Measurements from ENCODE around the gene OAS2.

GRCh38 chr12:112939761-112940381, 38.4 kb upstream of the OAS2 start:
- TF ChIP-seq EP300 (IDR thresholded peaks at IDR 0.05; ENCODE audit: low read length) (no peak), ZNF282 (CRISPR knock-in tag; IDR thresholded peaks at IDR 0.05) (no peak), KAT8 (IDR thresholded peaks at IDR 0.05; ENCODE audit: low read depth) (no peak), C11orf30 (IDR thresholded peaks at IDR 0.05; ENCODE audit: low read depth) (no peak), FOS (IDR thresholded peaks at IDR 0.05; ENCODE audit: extremely low read depth, insufficient read length) (no peak), GTF2F1 (IDR thresholded peaks at IDR 0.05; ENCODE audit: low read depth, low read length) (no peak), TEAD4 (IDR thresholded peaks at IDR 0.05; ENCODE audit: low read length) (no peak), TEAD4 (CRISPR knock-in tag; IDR thresholded peaks at IDR 0.05; ENCODE audit: borderline replicate concordance) (no peak), PCBP2 (IDR thresholded peaks at IDR 0.05; ENCODE audit: low read depth, low read length, poor library complexity, severe bottlenecking) (no peak), PHF20 (IDR thresholded peaks at IDR 0.05; ENCODE audit: partially characterized antibody) (no peak), BHLHE40 (IDR thresholded peaks at IDR 0.05; ENCODE audit: low read length) (no peak), CBFB (CRISPR knock-in tag; IDR thresholded peaks at IDR 0.05) (no peak), CEBPB (tag; IDR thresholded peaks at IDR 0.05) (no peak)
- TF ChIP-seq, protein P1, sequence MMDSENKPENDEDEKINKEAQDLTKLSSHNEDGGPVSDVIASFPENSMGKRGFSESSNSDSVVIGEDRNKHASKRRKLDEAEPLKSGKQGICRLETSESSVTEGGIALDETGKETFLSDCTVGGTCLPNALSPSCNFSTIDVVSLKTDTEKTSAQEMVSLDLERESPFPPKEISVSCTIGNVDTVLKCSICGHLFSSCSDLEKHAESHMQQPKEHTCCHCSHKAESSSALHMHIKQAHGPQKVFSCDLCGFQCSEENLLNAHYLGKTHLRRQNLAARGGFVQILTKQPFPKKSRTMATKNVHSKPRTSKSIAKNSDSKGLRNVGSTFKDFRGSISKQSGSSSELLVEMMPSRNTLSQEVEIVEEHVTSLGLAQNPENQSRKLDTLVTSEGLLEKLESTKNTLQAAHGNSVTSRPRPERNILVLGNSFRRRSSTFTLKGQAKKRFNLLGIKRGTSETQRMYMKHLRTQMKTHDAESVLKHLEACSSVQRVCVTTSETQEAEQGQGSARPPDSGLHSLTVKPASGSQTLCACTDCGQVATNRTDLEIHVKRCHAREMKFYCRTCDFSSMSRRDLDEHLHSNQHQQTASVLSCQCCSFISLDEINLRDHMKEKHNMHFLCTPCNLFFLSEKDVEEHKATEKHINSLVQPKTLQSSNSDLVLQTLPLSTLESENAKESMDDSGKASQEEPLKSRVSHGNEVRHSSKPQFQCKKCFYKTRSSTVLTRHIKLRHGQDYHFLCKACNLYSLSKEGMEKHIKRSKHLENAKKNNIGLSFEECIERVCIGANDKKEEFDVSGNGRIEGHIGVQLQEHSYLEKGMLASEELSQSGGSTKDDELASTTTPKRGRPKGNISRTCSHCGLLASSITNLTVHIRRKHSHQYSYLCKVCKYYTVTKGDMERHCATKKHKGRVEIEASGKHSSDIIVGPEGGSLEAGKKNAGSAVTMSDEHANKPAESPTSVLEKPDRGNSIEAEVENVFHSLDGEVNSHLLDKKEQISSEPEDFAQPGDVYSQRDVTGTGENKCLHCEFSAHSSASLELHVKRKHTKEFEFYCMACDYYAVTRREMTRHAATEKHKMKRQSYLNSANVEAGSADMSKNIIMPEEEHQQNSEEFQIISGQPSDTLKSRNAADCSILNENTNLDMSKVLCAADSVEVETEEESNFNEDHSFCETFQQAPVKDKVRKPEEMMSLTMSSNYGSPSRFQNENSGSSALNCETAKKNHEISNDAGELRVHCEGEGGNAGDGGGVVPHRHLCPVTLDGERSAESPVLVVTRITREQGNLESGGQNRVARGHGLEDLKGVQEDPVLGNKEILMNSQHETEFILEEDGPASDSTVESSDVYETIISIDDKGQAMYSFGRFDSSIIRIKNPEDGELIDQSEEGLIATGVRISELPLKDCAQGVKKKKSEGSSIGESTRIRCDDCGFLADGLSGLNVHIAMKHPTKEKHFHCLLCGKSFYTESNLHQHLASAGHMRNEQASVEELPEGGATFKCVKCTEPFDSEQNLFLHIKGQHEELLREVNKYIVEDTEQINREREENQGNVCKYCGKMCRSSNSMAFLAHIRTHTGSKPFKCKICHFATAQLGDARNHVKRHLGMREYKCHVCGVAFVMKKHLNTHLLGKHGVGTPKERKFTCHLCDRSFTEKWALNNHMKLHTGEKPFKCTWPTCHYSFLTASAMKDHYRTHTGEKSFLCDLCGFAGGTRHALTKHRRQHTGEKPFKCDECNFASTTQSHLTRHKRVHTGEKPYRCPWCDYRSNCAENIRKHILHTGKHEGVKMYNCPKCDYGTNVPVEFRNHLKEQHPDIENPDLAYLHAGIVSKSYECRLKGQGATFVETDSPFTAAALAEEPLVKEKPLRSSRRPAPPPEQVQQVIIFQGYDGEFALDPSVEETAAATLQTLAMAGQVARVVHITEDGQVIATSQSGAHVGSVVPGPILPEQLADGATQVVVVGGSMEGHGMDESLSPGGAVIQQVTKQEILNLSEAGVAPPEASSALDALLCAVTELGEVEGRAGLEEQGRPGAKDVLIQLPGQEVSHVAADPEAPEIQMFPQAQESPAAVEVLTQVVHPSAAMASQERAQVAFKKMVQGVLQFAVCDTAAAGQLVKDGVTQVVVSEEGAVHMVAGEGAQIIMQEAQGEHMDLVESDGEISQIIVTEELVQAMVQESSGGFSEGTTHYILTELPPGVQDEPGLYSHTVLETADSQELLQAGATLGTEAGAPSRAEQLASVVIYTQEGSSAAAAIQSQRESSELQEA (IDR thresholded peaks at IDR 0.05; ENCODE audit: low read depth): no peak
- TF ChIP-seq, protein P2, sequence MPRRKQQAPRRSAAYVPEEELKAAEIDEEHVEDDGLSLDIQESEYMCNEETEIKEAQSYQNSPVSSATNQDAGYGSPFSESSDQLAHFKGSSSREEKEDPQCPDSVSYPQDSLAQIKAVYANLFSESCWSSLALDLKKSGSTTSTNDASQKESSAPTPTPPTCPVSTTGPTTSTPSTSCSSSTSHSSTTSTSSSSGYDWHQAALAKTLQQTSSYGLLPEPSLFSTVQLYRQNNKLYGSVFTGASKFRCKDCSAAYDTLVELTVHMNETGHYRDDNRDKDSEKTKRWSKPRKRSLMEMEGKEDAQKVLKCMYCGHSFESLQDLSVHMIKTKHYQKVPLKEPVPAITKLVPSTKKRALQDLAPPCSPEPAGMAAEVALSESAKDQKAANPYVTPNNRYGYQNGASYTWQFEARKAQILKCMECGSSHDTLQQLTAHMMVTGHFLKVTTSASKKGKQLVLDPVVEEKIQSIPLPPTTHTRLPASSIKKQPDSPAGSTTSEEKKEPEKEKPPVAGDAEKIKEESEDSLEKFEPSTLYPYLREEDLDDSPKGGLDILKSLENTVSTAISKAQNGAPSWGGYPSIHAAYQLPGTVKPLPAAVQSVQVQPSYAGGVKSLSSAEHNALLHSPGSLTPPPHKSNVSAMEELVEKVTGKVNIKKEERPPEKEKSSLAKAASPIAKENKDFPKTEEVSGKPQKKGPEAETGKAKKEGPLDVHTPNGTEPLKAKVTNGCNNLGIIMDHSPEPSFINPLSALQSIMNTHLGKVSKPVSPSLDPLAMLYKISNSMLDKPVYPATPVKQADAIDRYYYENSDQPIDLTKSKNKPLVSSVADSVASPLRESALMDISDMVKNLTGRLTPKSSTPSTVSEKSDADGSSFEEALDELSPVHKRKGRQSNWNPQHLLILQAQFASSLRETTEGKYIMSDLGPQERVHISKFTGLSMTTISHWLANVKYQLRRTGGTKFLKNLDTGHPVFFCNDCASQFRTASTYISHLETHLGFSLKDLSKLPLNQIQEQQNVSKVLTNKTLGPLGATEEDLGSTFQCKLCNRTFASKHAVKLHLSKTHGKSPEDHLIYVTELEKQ (CRISPR knock-in tag; IDR thresholded peaks at IDR 0.05): no peak
